GM20000 (cell line): ENCODE measurements around the gene EHF.
A peak's percentile ranks its signal among the peaks of the same experiment; 100 is the strongest.

Experiments used
- DNase-seq: peaks from one replicate; pipeline ENCODE4 v3.0.0; 2012; ENCODE audit warnings: low spot score
- CTCF ChIP-seq: IDR thresholded peaks from 2 replicates; pipeline ENCODE4 v1.5.1; 2012; ENCODE audit warnings: mild to moderate bottlenecking, control low read depth; ENCODE audit errors: extremely low read depth, missing control alignments

EHF gene

GRCh38 chr11:34616830-34617504, 3.9 kb upstream of the EHF start:
- TF ChIP-seq CTCF, result no peak
- no peak for DNase-seq

GRCh38 chr11:34618406-34618805, 2.5 kb upstream of the EHF start:
- TF ChIP-seq CTCF, result no peak
- DNase-seq, result no peak

GRCh38 chr11:34619062-34619516, 1.8 kb upstream of the EHF start:
- no peak for DNase-seq

GRCh38 chr11:34620202-34620601, 691 bp upstream of the EHF start:
- no peak for TF ChIP-seq CTCF
- no peak for DNase-seq

More at GRCh38 chr11:34619062-34619516, 1.8 kb upstream of the EHF start:
- no peak for TF ChIP-seq CTCF

GRCh38 chr11:34621876-34622275, 983 bp downstream of the EHF start:
- no peak for DNase-seq
- TF ChIP-seq CTCF, result no peak

- no peak for DNase-seq
- TF ChIP-seq CTCF, result no peak
Measured at GRCh38 chr11:34623463-34623862, 2.6 kb downstream of the EHF start.

- no peak for TF ChIP-seq CTCF
- peak; percentile 21 for DNase-seq
Measured at GRCh38 chr11:34624069-34624468, 3.2 kb downstream of the EHF start.
